ENCODE data around the gene MAPKBP1. TPM values are rescaled to one million over a fixed set of nuclear protein-coding genes. Genes with fewer than 3 reads are reported as not detected.

Gene MAPKBP1
- 2.3 to 5.1 TPM (median 3.8 TPM) in 5 replicates for total RNA-seq (2022; extraction: Qiagen RNA extraction)

GRCh38 chr15:41774062-41774881 is at the start of gene MAPKBP1:
TSS of gene MAPKBP1 (plus strand) at chr15:41774484. CDS start at chr15:41775276, 792 bp downstream.

GRCh38 chr15:41827880-41828806 is 53.9 kb downstream of the MAPKBP1 start, which contains the start of gene JMJD7:
TSS of gene JMJD7 (plus strand) at chr15:41828092. CDS start at chr15:41828125, 33 bp downstream.

GRCh38 chr15:41838400-41838897 is 64.2 kb downstream of the MAPKBP1 start, which contains the start of gene PLA2G4B:
TSS of gene PLA2G4B (plus strand) at chr15:41838847. CDS start at chr15:41838914, 67 bp downstream.

Other genes starting within 250 kb of the MAPKBP1 start
- gene RPAP1, start 230.2 kb upstream of the MAPKBP1 start, total RNA-seq (2022; extraction: Qiagen RNA extraction) = 9.0 to 14.2 TPM (median 13.8 TPM) in 5 replicates
- 16.9 to 20.8 TPM (median 20.5 TPM) in 5 replicates for gene TYRO3, start 215.3 kb upstream of the MAPKBP1 start, total RNA-seq (2022; extraction: Qiagen RNA extraction)
- 6.2 to 10.5 TPM (median 8.4 TPM) in 5 replicates for gene MGA, start 114.1 kb upstream of the MAPKBP1 start, total RNA-seq (2022; extraction: Qiagen RNA extraction)
- 2.8 to 3.3 TPM (median 3.1 TPM) in 5 replicates for gene JMJD7, start 53.6 kb downstream of the MAPKBP1 start, total RNA-seq (2022; extraction: Qiagen RNA extraction)
- 0.87 to 2.1 TPM (median 1.7 TPM) in 5 replicates for gene PLA2G4B, start 64.4 kb downstream of the MAPKBP1 start, total RNA-seq (2022; extraction: Qiagen RNA extraction)
- gene SPTBN5, start 119.6 kb downstream of the MAPKBP1 start, total RNA-seq (2022; extraction: Qiagen RNA extraction) = 0.07 to 0.25 TPM (median 0.16 TPM) in 5 replicates
- 10.8 to 13.3 TPM (median 12.5 TPM) in 5 replicates for gene EHD4, start 198.1 kb downstream of the MAPKBP1 start, total RNA-seq (2022; extraction: Qiagen RNA extraction)
- 0.01 TPM in 1 of 5 replicates, not detected in the others for gene PLA2G4E, start 246.6 kb downstream of the MAPKBP1 start, total RNA-seq (2022; extraction: Qiagen RNA extraction)